MM.1S (cell line): Measurements from ENCODE around the gene PLA2G12B.

Experiments
- DNase-seq: peaks from one replicate; pipeline ENCODE4 v3.0.0-alpha.2; 2015
- H2AFZ ChIP-seq: fragments of 300-600 bp; sonication (generic); 2 replicates; pipeline ENCODE4 v1.6.0; 2016; ENCODE audit warnings: antibody characterized with exemption, low read length
- H3F3A ChIP-seq: fragments of 300-600 bp; sonication (generic); 2 replicates; pipeline ENCODE4 v1.6.1; 2016; ENCODE audit warnings: mild to moderate bottlenecking, antibody characterized with exemption, low read length, moderate library complexity, mixed read lengths; ENCODE audit not compliant: insufficient read depth
- H3K27ac ChIP-seq: fragments of 300-600 bp; sonication (generic); 2 replicates; pipeline ENCODE4 v1.5.1; 2016; ENCODE audit warnings: mild to moderate bottlenecking, low read length
- H3K27me3 ChIP-seq: fragments of 300-600 bp; sonication (generic); replicated peaks from 2 replicates; pipeline ENCODE4 v1.6.0; 2016; ENCODE audit warnings: low read length; ENCODE audit not compliant: insufficient read depth
- H3K36me3 ChIP-seq: fragments of 300-600 bp; sonication (generic); replicated peaks from 2 replicates; pipeline ENCODE4 v1.6.1; 2016; ENCODE audit warnings: mild to moderate bottlenecking, low read length, mixed read lengths; ENCODE audit not compliant: insufficient read depth
- H3K4me1 ChIP-seq: fragments of 300-600 bp; sonication (generic); 2 replicates; pipeline ENCODE4 v1.6.1; 2016; ENCODE audit warnings: low read length, mixed read lengths
- H3K4me2 ChIP-seq: fragments of 300-600 bp; sonication (generic); 2 replicates; pipeline ENCODE4 v1.6.0; 2016; ENCODE audit warnings: low read depth, low read length
- H3K4me3 ChIP-seq: fragments of 300-600 bp; sonication (generic); 2 replicates; pipeline ENCODE4 v1.5.1; 2016; ENCODE audit warnings: low read length, mixed read lengths
- H3K79me2 ChIP-seq: fragments of 300-600 bp; sonication (generic); 2 replicates; pipeline ENCODE4 v1.6.1; 2016; ENCODE audit warnings: mixed run types, low read length, mixed read lengths
- H3K9ac ChIP-seq: fragments of 300-600 bp; sonication (generic); 2 replicates; pipeline ENCODE4 v1.6.1; 2016; ENCODE audit warnings: low read length, mixed read lengths
- H3K9me2 ChIP-seq: fragments of 300-600 bp; sonication (generic); replicated peaks from 2 replicates; pipeline ENCODE4 v1.6.1; 2016; ENCODE audit warnings: mild to moderate bottlenecking, low read length, mixed read lengths; ENCODE audit not compliant: insufficient read depth
- H3K9me3 ChIP-seq: fragments of 300-600 bp; sonication (generic); replicated peaks from 2 replicates; pipeline ENCODE4 v1.6.1; 2016; ENCODE audit warnings: mild to moderate bottlenecking, low read length, mixed read lengths; ENCODE audit not compliant: insufficient read depth
- H4K20me1 ChIP-seq: fragments of 300-600 bp; sonication (generic); 2 replicates; pipeline ENCODE4 v1.6.1; 2016; ENCODE audit warnings: mild to moderate bottlenecking, low read length, moderate library complexity, mixed read lengths; ENCODE audit not compliant: insufficient read depth
- CTCF ChIP-seq: fragments of 300-600 bp; sonication (generic); IDR thresholded peaks from 2 replicates; pipeline ENCODE4 v1.5.1; 2016; ENCODE audit warnings: antibody characterized with exemption, low read length, mixed read lengths
- EZH2 ChIP-seq: fragments of 300-600 bp; sonication (generic); optimal IDR thresholded peaks from 2 replicates; pipeline ENCODE3; 2017; ENCODE audit warnings: low read depth, mild to moderate bottlenecking, antibody characterized with exemption, low read length, mixed read lengths
- EZH2phosphoT487 ChIP-seq: fragments of 300-600 bp; sonication (generic); IDR thresholded peaks from 2 replicates; pipeline ENCODE4 v1.6.1; 2018; ENCODE audit warnings: antibody characterized with exemption, low read length

Gene PLA2G12B

GRCh38 chr10:72887043-72887442 lies 67.6 kb downstream of the PLA2G12B start:
- H2AFZ ChIP-seq: no peak overlapping the region
- no peaks in the 10 kb centered on the region for H3K9me2 ChIP-seq
- H3K4me3 ChIP-seq: no peak overlapping the region
- no peak overlapping the region for H3K9ac ChIP-seq
- no peaks in the 10 kb centered on the region for H3K27me3 ChIP-seq
- H3K4me2 ChIP-seq: no peak overlapping the region
- H3K36me3 ChIP-seq: no peaks in the 10 kb centered on the region
- DNase-seq: no peak
- no peaks in the 10 kb centered on the region for H3K9me3 ChIP-seq
- H3K4me1 ChIP-seq: no peaks in the 10 kb centered on the region
- H4K20me1 ChIP-seq: no peaks in the 10 kb centered on the region
- H3F3A ChIP-seq: no peaks in the 10 kb centered on the region
- H3K79me2 ChIP-seq: no peaks in the 10 kb centered on the region
- no peak for TF ChIP-seq EZH2phosphoT487
- TF ChIP-seq EZH2: no peak
- TF ChIP-seq CTCF: no peak
- no peak overlapping the region for H3K27ac ChIP-seq

GRCh38 chr10:72886621-72887020 lies 68.0 kb downstream of the PLA2G12B start:
- no peaks in the 10 kb centered on the region for H4K20me1 ChIP-seq
- H3K9me3 ChIP-seq: no peaks in the 10 kb centered on the region
- H3F3A ChIP-seq: no peaks in the 10 kb centered on the region
- no peaks in the 10 kb centered on the region for H3K79me2 ChIP-seq
- no peaks in the 10 kb centered on the region for H3K27me3 ChIP-seq
- no peak overlapping the region for H3K4me3 ChIP-seq
- no peak overlapping the region for H3K9ac ChIP-seq
- H3K4me2 ChIP-seq: no peak overlapping the region
- DNase-seq: no peak
- no peaks in the 10 kb centered on the region for H3K9me2 ChIP-seq
- no peaks in the 10 kb centered on the region for H3K36me3 ChIP-seq
- no peaks in the 10 kb centered on the region for H3K4me1 ChIP-seq
- no peak overlapping the region for H2AFZ ChIP-seq
- TF ChIP-seq EZH2phosphoT487 (no peak), CTCF (no peak), EZH2 (no peak)
- no peak overlapping the region for H3K27ac ChIP-seq

- H3K79me2 ChIP-seq: no peaks in the 10 kb centered on the region
- no peaks in the 10 kb centered on the region for H3F3A ChIP-seq
- no peaks in the 10 kb centered on the region for H3K36me3 ChIP-seq
- no peak overlapping the region for H3K4me2 ChIP-seq
- no peaks in the 10 kb centered on the region for H3K9me3 ChIP-seq
- no peak overlapping the region for H3K27ac ChIP-seq
- DNase-seq: no peak
- no peaks in the 10 kb centered on the region for H3K9me2 ChIP-seq
- H3K4me1 ChIP-seq: no peaks in the 10 kb centered on the region
- no peaks in the 10 kb centered on the region for H4K20me1 ChIP-seq
- H2AFZ ChIP-seq: no peak overlapping the region
- H3K27me3 ChIP-seq: no peaks in the 10 kb centered on the region
- H3K9ac ChIP-seq: no peak overlapping the region
- no peak for TF ChIP-seq CTCF
- no peak for TF ChIP-seq EZH2phosphoT487
- no peak for TF ChIP-seq EZH2
- no peak overlapping the region for H3K4me3 ChIP-seq
Measured at GRCh38 chr10:72885953-72886352, 68.7 kb downstream of the PLA2G12B start.
